ENCODE data around the gene HBA2. TPM values are rescaled to one million over a fixed set of nuclear protein-coding genes. Genes with fewer than 3 reads are reported as not detected.
"Not testable (repeated sequence)": the region's sequence is repeated elsewhere in the genome, so short reads cannot be mapped to it uniquely, and the experiment has no call there.

Gene HBA2
- polyA plus RNA-seq, 3 donors, result 2.8 to 193 (median 158) TPM

DNA sequence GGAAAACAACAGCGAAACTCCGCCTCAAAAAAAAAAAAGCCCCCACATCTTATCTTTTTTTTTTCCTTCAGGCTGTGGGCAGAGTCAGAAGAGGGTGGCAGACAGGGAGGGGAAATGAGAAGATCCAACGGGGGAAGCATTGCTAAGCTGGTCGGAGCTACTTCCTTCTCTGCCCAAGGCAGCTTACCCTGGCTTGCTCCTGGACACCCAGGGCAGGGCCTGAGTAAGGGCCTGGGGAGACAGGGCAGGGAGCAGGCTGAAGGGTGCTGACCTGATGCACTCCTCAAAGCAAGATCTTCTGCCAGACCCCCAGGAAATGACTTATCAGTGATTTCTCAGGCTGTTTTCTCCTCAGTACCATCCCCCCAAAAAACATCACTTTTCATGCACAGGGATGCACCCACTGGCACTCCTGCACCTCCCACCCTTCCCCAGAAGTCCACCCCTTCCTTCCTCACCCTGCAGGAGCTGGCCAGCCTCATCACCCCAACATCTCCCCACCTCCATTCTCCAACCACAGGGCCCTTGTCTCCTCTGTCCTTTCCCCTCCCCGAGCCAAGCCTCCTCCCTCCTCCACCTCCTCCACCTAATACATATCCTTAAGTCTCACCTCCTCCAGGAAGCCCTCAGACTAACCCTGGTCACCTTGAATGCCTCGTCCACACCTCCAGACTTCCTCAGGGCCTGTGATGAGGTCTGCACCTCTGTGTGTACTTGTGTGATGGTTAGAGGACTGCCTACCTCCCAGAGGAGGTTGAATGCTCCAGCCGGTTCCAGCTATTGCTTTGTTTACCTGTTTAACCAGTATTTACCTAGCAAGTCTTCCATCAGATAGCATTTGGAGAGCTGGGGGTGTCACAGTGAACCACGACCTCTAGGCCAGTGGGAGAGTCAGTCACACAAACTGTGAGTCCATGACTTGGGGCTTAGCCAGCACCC, 2.6 kb downstream of the HBA2 start:
- Histone ChIP-seq H3K27ac (ENCODE audit: low read depth in 1 of 2, low read length in 2 of 2) (no peak overlapping the region), H3K36me3 (replicated peaks in 1 of 2; ENCODE audit: control insufficient read depth in 1 of 2, insufficient read depth in 2 of 2, low read length in 2 of 2) (no peaks in the 10 kb centered on the region), H3K27me3 (ENCODE audit: control insufficient read depth in 2 of 2, insufficient read depth in 2 of 2, low read length in 2 of 2) (peaks cover 49 to 69% of the 10 kb centered on the region in 2 donors), H3K4me2 (replicated peaks; ENCODE audit: extremely low read depth, low read length, poor library complexity, severe bottlenecking) (no peak overlapping the region), H4K20me1 (ENCODE audit: insufficient read depth, low read length) (no peaks in the 10 kb centered on the region), H3K9ac (ENCODE audit: insufficient read depth, low read length, poor library complexity, severe bottlenecking) (no peak overlapping the region), H3K9me3 (replicated peaks in 1 of 2; ENCODE audit: control insufficient read depth in 1 of 2, insufficient read depth in 1 of 2, low read length in 2 of 2) (peaks cover 0 to 9% of the 10 kb centered on the region in 2 donors), H2AFZ (ENCODE audit: insufficient read depth, low read depth, low read length, poor library complexity, severe bottlenecking) (no peak overlapping the region), H3K4me1 (ENCODE audit: control insufficient read depth in 1 of 2, insufficient read depth in 2 of 2, low read length in 2 of 2) (peaks cover 0 to 3% of the 10 kb centered on the region in 2 donors), H3K4me3 (replicated peaks in 1 of 3; ENCODE audit: low read depth in 2 of 3, low read length in 3 of 3) (no peak overlapping the region), H3K79me2 (ENCODE audit: insufficient read depth, low read length) (no peaks in the 10 kb centered on the region)
- intact Hi-C loops (cut with micrococcal nuclease), result loop anchor here in 1 of 2 donors (2.0 kb wide), 1 partner anchor 48 kb away; no protein-coding TSS in a partner anchor
- Mint-ChIP-seq H3K36me3 (peaks cover 0 to 4% of the 10 kb centered on the region in 2 donors), H3K27me3 (ENCODE audit: low read depth in 3 of 3) (peaks cover 68 to 81% (median 77%) of the 10 kb centered on the region in 3 donors), H3K27ac (no peak overlapping the region), H3K4me3 (peak overlapping the region in 1 of 2 donors; percentile 75), H3K4me1 (peaks cover 11% of the 10 kb centered on the region), H3K9me3 (peaks cover 0 to 22% (median 8%) of the 10 kb centered on the region in 7 donors)
- 14% methylated on average over 1 of the region's 8 CpGs for WGBS (ENCODE audit: insufficient coverage)
- no peak for DNase-seq
- TF ChIP-seq, protein P1, sequence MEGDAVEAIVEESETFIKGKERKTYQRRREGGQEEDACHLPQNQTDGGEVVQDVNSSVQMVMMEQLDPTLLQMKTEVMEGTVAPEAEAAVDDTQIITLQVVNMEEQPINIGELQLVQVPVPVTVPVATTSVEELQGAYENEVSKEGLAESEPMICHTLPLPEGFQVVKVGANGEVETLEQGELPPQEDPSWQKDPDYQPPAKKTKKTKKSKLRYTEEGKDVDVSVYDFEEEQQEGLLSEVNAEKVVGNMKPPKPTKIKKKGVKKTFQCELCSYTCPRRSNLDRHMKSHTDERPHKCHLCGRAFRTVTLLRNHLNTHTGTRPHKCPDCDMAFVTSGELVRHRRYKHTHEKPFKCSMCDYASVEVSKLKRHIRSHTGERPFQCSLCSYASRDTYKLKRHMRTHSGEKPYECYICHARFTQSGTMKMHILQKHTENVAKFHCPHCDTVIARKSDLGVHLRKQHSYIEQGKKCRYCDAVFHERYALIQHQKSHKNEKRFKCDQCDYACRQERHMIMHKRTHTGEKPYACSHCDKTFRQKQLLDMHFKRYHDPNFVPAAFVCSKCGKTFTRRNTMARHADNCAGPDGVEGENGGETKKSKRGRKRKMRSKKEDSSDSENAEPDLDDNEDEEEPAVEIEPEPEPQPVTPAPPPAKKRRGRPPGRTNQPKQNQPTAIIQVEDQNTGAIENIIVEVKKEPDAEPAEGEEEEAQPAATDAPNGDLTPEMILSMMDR (IDR thresholded peaks at IDR 0.05), result no peak

DNA sequence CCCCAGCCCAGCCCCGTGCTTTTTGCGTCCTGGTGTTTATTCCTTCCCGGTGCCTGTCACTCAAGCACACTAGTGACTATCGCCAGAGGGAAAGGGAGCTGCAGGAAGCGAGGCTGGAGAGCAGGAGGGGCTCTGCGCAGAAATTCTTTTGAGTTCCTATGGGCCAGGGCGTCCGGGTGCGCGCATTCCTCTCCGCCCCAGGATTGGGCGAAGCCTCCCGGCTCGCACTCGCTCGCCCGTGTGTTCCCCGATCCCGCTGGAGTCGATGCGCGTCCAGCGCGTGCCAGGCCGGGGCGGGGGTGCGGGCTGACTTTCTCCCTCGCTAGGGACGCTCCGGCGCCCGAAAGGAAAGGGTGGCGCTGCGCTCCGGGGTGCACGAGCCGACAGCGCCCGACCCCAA, 3.3 kb downstream of the HBA2 start:
- H4K20me1 ChIP-seq (ENCODE audit: insufficient read depth, low read length); H3K9me3 ChIP-seq (replicated peaks in 1 of 2; ENCODE audit: control insufficient read depth in 1 of 2, insufficient read depth in 1 of 2, low read length in 2 of 2); intact Hi-C loops (cut with micrococcal nuclease); DNase-seq; H2AFZ ChIP-seq (ENCODE audit: insufficient read depth, low read depth, low read length, poor library complexity, severe bottlenecking); H3K4me3 ChIP-seq (replicated peaks in 1 of 3; ENCODE audit: low read depth in 2 of 3, low read length in 3 of 3); H3K4me2 ChIP-seq (replicated peaks; ENCODE audit: extremely low read depth, low read length, poor library complexity, severe bottlenecking); H3K27ac ChIP-seq (ENCODE audit: low read depth in 1 of 2, low read length in 2 of 2); H3K36me3 Mint-ChIP-seq; H3K27ac Mint-ChIP-seq; H3K36me3 ChIP-seq (replicated peaks in 1 of 2; ENCODE audit: control insufficient read depth in 1 of 2, insufficient read depth in 2 of 2, low read length in 2 of 2); H3K79me2 ChIP-seq (ENCODE audit: insufficient read depth, low read length); H3K9ac ChIP-seq (ENCODE audit: insufficient read depth, low read length, poor library complexity, severe bottlenecking): not testable (repeated sequence)
- WGBS (ENCODE audit: insufficient coverage), result no CpG with 5 or more reads among the region's 39 CpGs
- Mint-ChIP-seq H3K4me3 (peak overlapping the region in 1 of 2 donors; percentile 74), H3K4me1 (peaks cover 13% of the 10 kb centered on the region), H3K9me3 (peaks cover 0 to 21% (median 8%) of the 10 kb centered on the region in 7 donors), H3K27me3 (ENCODE audit: low read depth in 3 of 3) (peaks cover 62 to 80% (median 73%) of the 10 kb centered on the region in 3 donors)
- peaks cover 47 to 71% of the 10 kb centered on the region in 2 donors for H3K27me3 ChIP-seq (ENCODE audit: control insufficient read depth in 2 of 2, insufficient read depth in 2 of 2, low read length in 2 of 2)
- peaks cover 5 to 10% of the 10 kb centered on the region in 2 donors for H3K4me1 ChIP-seq (ENCODE audit: control insufficient read depth in 1 of 2, insufficient read depth in 2 of 2, low read length in 2 of 2)

DNA sequence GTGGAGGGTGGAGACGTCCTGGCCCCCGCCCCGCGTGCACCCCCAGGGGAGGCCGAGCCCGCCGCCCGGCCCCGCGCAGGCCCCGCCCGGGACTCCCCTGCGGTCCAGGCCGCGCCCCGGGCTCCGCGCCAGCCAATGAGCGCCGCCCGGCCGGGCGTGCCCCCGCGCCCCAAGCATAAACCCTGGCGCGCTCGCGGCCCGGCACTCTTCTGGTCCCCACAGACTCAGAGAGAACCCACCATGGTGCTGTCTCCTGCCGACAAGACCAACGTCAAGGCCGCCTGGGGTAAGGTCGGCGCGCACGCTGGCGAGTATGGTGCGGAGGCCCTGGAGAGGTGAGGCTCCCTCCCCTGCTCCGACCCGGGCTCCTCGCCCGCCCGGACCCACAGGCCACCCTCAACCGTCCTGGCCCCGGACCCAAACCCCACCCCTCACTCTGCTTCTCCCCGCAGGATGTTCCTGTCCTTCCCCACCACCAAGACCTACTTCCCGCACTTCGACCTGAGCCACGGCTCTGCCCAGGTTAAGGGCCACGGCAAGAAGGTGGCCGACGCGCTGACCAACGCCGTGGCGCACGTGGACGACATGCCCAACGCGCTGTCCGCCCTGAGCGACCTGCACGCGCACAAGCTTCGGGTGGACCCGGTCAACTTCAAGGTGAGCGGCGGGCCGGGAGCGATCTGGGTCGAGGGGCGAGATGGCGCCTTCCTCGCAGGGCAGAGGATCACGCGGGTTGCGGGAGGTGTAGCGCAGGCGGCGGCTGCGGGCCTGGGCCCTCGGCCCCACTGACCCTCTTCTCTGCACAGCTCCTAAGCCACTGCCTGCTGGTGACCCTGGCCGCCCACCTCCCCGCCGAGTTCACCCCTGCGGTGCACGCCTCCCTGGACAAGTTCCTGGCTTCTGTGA, 4.1 kb downstream of the HBA2 start, which contains the start of gene HBA1:
TSS of gene HBA1 (plus strand) at position 204 of the 906 bp plus-strand sequence. CDS start at position 241, 37 bp downstream.
- intact Hi-C loops (cut with micrococcal nuclease); DNase-seq; H3K79me2 ChIP-seq (ENCODE audit: insufficient read depth, low read length); H3K9ac ChIP-seq (ENCODE audit: insufficient read depth, low read length, poor library complexity, severe bottlenecking); H3K27ac ChIP-seq (ENCODE audit: low read depth in 1 of 2, low read length in 2 of 2); H3K36me3 Mint-ChIP-seq; H3K4me2 ChIP-seq (replicated peaks; ENCODE audit: extremely low read depth, low read length, poor library complexity, severe bottlenecking); H3K27ac Mint-ChIP-seq; H2AFZ ChIP-seq (ENCODE audit: insufficient read depth, low read depth, low read length, poor library complexity, severe bottlenecking); H3K4me3 ChIP-seq (replicated peaks in 1 of 3; ENCODE audit: low read depth in 2 of 3, low read length in 3 of 3); H3K9me3 ChIP-seq (replicated peaks in 1 of 2; ENCODE audit: control insufficient read depth in 1 of 2, insufficient read depth in 1 of 2, low read length in 2 of 2); H3K36me3 ChIP-seq (replicated peaks in 1 of 2; ENCODE audit: control insufficient read depth in 1 of 2, insufficient read depth in 2 of 2, low read length in 2 of 2); H4K20me1 ChIP-seq (ENCODE audit: insufficient read depth, low read length): not testable (repeated sequence)
- Mint-ChIP-seq H3K27me3 (ENCODE audit: low read depth in 3 of 3) (peaks cover 57 to 80% (median 69%) of the 10 kb centered on the region in 3 donors), H3K4me3 (peak within 1 kb of the TSS in 1 of 2 donors; percentile 75), H3K4me1 (peaks cover 13% of the 10 kb centered on the region), H3K9me3 (peaks cover 0 to 20% (median 4%) of the 10 kb centered on the region in 7 donors)
- Histone ChIP-seq H3K27me3 (ENCODE audit: control insufficient read depth in 2 of 2, insufficient read depth in 2 of 2, low read length in 2 of 2) (peaks cover 46 to 70% of the 10 kb centered on the region in 2 donors), H3K4me1 (ENCODE audit: control insufficient read depth in 1 of 2, insufficient read depth in 2 of 2, low read length in 2 of 2) (peaks cover 8 to 17% of the 10 kb centered on the region in 2 donors)
- WGBS (ENCODE audit: insufficient coverage), result 2% methylated on average over 25 of the region's 88 CpGs
